HepG2 (cell line): ENCODE results near the gene CD7. TPM values are rescaled to one million over a fixed set of nuclear protein-coding genes. Genes with fewer than 3 reads are reported as not detected.

Experiments
- IRF2 ChIP-seq: IDR thresholded peaks from 2 replicates; pipeline ENCODE4 v1.6.1; 2018; ENCODE audit warnings: missing genetic modification reagents, missing compliant biosample characterization
- PAWR ChIP-seq: sonication (generic); formaldehyde crosslinking; IDR thresholded peaks from 2 replicates; pipeline ENCODE4 v1.4.0; 2020; ENCODE audit warnings: missing genetic modification reagents, mild to moderate bottlenecking, borderline replicate concordance
- SRSF1 ChIP-seq: fragments of 200-400 bp; formaldehyde crosslinking; optimal IDR thresholded peaks from 2 replicates; pipeline ENCODE3; 2017; ENCODE audit warnings: mild to moderate bottlenecking, low read depth, low read length, moderate library complexity
- TMF1 ChIP-seq: sonication (generic); formaldehyde crosslinking; IDR thresholded peaks from 2 replicates; pipeline ENCODE4 v1.8.1; 2022; ENCODE audit warnings: low read depth, missing genetic modification reagents
- polyA plus RNA-seq, 8 experiments: library from polyadenylated mRNA; depleted of rRNA in 3 of 8; stranded (reverse) in 7 of 8; unstranded in 1 of 8; fragments of >200 nt; fragmentation: Illumina TruSeq in 4 of 8; extraction: Trizol in 4 of 8; gene quantifications; 2 replicates each; pipeline versions ENCODE4 v1.2.1 to v1.2.3, GENCODE V29; 2011 to 2016; ENCODE audit warnings: low read depth in 4 of 8, missing spikeins in 1 of 8, mixed read lengths in 1 of 8; ENCODE audit not compliant: insufficient read depth in 1 of 8
- total RNA-seq, 5 experiments: library from RNA; depleted of rRNA; stranded (reverse); fragments of >200 nt; fragmentation: Illumina TruSeq; extraction: Trizol; gene quantifications; 2 replicates each; pipeline ENCODE4 v1.2.3, GENCODE V29; 2016; ENCODE audit warnings: low read depth in 1 of 5
- TF ChIP-seq, protein P1 (sequence below): sonication (generic); formaldehyde crosslinking; IDR thresholded peaks from 2 replicates; pipeline ENCODE4 v1.4.0; 2020; ENCODE audit warnings: missing genetic modification reagents, borderline replicate concordance
- TF ChIP-seq, protein P2 (sequence below): sonication (generic); formaldehyde crosslinking; IDR thresholded peaks from 2 replicates; pipeline ENCODE4 v1.5.0; 2020; ENCODE audit warnings: missing genetic modification reagents
- TF ChIP-seq, protein P3 (sequence below): sonication (generic); formaldehyde crosslinking; IDR thresholded peaks from 2 replicates; pipeline ENCODE4 v1.9.0; 2021; ENCODE audit warnings: missing genetic modification reagents, borderline replicate concordance
- TF ChIP-seq, protein P4 (sequence below): sonication (generic); formaldehyde crosslinking; IDR thresholded peaks from 2 replicates; pipeline ENCODE4 v1.5.1; 2020; ENCODE audit warnings: mild to moderate bottlenecking, missing genetic modification reagents, borderline replicate concordance
- TF ChIP-seq, protein P5 (sequence below): sonication (generic); formaldehyde crosslinking; IDR thresholded peaks from 2 replicates; pipeline ENCODE4 v1.4.0; 2020; ENCODE audit warnings: mild to moderate bottlenecking, missing genetic modification reagents, borderline replicate concordance

CD7 gene
- total and polyA plus RNA-seq, 2 of the 13 experiments (the other 11 are each of a cell fraction or from before 2014, with no cell fraction given): 67.6 to 76.4 TPM

DNA sequence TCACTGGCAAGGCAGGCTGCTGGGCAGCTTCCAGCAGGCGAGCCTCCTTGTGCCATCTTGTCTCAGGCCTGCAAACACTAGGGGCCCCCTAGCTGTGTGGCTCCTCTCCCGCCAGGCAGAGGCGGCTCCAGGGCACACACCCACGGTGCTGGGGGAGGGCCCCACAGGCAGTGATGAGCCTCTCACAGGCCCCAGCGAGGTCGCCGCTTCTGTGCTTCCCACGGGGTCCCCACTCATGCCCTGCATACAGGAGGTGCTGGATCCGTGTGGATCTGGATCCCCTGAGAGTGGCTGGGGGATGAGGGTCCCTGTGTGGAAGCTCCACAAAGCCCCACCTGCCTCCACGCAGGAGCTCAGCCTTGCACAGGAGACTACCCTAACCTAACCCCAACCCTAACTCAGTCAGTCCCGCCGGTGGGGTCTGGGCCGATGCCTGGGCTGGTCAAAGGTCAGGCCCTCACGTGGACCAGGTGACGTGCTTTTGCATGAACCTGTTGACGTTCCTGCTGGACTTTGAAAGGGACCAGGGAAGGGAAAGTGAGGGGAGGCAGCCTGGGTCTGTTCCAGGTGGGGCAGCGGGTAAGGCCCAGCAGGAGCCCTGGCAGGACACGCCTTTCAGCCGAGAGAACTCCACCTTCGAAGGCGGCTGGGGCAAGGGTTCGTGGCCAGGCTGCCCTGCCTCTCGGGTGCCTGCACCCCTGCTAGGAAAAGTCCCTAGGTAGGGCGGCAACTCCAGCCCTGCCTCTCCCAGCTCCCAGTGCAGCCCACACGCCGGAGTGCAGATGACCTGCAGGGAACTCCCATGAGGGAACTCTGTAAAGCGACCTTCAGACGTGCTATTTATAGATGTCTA lies 11.0 kb upstream of the CD7 start (continued):
- TF ChIP-seq PAWR (no peak), SRSF1 (peak; percentile 82), IRF2 (CRISPR knock-in tag) (peak; percentile 94), TMF1 (CRISPR knock-in tag) (peak; percentile 95)
- TF ChIP-seq, protein P1, sequence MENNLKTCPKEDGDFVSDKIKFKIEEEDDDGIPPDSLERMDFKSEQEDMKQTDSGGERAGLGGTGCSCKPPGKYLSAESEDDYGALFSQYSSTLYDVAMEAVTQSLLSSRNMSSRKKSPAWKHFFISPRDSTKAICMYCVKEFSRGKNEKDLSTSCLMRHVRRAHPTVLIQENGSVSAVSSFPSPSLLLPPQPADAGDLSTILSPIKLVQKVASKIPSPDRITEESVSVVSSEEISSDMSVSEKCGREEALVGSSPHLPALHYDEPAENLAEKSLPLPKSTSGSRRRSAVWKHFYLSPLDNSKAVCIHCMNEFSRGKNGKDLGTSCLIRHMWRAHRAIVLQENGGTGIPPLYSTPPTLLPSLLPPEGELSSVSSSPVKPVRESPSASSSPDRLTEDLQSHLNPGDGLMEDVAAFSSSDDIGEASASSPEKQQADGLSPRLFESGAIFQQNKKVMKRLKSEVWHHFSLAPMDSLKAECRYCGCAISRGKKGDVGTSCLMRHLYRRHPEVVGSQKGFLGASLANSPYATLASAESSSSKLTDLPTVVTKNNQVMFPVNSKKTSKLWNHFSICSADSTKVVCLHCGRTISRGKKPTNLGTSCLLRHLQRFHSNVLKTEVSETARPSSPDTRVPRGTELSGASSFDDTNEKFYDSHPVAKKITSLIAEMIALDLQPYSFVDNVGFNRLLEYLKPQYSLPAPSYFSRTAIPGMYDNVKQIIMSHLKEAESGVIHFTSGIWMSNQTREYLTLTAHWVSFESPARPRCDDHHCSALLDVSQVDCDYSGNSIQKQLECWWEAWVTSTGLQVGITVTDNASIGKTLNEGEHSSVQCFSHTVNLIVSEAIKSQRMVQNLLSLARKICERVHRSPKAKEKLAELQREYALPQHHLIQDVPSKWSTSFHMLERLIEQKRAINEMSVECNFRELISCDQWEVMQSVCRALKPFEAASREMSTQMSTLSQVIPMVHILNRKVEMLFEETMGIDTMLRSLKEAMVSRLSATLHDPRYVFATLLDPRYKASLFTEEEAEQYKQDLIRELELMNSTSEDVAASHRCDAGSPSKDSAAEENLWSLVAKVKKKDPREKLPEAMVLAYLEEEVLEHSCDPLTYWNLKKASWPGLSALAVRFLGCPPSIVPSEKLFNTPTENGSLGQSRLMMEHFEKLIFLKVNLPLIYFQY (CRISPR knock-in tag): peak; percentile 95
- TF ChIP-seq, protein P2, sequence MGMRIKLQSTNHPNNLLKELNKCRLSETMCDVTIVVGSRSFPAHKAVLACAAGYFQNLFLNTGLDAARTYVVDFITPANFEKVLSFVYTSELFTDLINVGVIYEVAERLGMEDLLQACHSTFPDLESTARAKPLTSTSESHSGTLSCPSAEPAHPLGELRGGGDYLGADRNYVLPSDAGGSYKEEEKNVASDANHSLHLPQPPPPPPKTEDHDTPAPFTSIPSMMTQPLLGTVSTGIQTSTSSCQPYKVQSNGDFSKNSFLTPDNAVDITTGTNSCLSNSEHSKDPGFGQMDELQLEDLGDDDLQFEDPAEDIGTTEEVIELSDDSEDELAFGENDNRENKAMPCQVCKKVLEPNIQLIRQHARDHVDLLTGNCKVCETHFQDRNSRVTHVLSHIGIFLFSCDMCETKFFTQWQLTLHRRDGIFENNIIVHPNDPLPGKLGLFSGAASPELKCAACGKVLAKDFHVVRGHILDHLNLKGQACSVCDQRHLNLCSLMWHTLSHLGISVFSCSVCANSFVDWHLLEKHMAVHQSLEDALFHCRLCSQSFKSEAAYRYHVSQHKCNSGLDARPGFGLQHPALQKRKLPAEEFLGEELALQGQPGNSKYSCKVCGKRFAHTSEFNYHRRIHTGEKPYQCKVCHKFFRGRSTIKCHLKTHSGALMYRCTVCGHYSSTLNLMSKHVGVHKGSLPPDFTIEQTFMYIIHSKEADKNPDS (CRISPR knock-in tag): no peak
- TF ChIP-seq, protein P3, sequence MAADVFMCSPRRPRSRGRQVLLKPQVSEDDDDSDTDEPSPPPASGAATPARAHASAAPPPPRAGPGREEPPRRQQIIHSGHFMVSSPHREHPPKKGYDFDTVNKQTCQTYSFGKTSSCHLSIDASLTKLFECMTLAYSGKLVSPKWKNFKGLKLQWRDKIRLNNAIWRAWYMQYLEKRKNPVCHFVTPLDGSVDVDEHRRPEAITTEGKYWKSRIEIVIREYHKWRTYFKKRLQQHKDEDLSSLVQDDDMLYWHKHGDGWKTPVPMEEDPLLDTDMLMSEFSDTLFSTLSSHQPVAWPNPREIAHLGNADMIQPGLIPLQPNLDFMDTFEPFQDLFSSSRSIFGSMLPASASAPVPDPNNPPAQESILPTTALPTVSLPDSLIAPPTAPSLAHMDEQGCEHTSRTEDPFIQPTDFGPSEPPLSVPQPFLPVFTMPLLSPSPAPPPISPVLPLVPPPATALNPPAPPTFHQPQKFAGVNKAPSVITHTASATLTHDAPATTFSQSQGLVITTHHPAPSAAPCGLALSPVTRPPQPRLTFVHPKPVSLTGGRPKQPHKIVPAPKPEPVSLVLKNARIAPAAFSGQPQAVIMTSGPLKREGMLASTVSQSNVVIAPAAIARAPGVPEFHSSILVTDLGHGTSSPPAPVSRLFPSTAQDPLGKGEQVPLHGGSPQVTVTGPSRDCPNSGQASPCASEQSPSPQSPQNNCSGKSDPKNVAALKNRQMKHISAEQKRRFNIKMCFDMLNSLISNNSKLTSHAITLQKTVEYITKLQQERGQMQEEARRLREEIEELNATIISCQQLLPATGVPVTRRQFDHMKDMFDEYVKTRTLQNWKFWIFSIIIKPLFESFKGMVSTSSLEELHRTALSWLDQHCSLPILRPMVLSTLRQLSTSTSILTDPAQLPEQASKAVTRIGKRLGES (CRISPR knock-in tag): peak; percentile 50; the same call in 1 of the 2 replicates
- TF ChIP-seq, protein P4, sequence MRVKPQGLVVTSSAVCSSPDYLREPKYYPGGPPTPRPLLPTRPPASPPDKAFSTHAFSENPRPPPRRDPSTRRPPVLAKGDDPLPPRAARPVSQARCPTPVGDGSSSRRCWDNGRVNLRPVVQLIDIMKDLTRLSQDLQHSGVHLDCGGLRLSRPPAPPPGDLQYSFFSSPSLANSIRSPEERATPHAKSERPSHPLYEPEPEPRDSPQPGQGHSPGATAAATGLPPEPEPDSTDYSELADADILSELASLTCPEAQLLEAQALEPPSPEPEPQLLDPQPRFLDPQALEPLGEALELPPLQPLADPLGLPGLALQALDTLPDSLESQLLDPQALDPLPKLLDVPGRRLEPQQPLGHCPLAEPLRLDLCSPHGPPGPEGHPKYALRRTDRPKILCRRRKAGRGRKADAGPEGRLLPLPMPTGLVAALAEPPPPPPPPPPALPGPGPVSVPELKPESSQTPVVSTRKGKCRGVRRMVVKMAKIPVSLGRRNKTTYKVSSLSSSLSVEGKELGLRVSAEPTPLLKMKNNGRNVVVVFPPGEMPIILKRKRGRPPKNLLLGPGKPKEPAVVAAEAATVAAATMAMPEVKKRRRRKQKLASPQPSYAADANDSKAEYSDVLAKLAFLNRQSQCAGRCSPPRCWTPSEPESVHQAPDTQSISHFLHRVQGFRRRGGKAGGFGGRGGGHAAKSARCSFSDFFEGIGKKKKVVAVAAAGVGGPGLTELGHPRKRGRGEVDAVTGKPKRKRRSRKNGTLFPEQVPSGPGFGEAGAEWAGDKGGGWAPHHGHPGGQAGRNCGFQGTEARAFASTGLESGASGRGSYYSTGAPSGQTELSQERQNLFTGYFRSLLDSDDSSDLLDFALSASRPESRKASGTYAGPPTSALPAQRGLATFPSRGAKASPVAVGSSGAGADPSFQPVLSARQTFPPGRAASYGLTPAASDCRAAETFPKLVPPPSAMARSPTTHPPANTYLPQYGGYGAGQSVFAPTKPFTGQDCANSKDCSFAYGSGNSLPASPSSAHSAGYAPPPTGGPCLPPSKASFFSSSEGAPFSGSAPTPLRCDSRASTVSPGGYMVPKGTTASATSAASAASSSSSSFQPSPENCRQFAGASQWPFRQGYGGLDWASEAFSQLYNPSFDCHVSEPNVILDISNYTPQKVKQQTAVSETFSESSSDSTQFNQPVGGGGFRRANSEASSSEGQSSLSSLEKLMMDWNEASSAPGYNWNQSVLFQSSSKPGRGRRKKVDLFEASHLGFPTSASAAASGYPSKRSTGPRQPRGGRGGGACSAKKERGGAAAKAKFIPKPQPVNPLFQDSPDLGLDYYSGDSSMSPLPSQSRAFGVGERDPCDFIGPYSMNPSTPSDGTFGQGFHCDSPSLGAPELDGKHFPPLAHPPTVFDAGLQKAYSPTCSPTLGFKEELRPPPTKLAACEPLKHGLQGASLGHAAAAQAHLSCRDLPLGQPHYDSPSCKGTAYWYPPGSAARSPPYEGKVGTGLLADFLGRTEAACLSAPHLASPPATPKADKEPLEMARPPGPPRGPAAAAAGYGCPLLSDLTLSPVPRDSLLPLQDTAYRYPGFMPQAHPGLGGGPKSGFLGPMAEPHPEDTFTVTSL (CRISPR knock-in tag): peak; percentile 71; the same call in 1 of the 2 replicates
- TF ChIP-seq, protein P5, sequence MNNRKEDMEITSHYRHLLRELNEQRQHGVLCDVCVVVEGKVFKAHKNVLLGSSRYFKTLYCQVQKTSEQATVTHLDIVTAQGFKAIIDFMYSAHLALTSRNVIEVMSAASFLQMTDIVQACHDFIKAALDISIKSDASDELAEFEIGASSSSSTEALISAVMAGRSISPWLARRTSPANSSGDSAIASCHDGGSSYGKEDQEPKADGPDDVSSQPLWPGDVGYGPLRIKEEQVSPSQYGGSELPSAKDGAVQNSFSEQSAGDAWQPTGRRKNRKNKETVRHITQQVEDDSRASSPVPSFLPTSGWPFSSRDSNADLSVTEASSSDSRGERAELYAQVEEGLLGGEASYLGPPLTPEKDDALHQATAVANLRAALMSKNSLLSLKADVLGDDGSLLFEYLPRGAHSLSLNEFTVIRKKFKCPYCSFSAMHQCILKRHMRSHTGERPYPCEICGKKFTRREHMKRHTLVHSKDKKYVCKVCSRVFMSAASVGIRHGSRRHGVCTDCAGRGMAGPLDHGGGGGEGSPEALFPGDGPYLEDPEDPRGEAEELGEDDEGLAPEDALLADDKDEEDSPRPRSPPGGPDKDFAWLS (CRISPR knock-in tag): 0 out of 2 replicates have a peak, but pooled peaks have one; percentile 59
